NCI-H2029 treated with DMSO at 0.1 percent for 48 hours (cell line): ENCODE results near the gene KATNIP.
A peak's percentile ranks its signal among the peaks of the same experiment; 100 is the strongest.

ENCODE experiments used
- DNase-seq: peaks from one replicate; lab custom pipeline; 2025; lab: John Stamatoyannopoulos, UW

KATNIP gene

DNA sequence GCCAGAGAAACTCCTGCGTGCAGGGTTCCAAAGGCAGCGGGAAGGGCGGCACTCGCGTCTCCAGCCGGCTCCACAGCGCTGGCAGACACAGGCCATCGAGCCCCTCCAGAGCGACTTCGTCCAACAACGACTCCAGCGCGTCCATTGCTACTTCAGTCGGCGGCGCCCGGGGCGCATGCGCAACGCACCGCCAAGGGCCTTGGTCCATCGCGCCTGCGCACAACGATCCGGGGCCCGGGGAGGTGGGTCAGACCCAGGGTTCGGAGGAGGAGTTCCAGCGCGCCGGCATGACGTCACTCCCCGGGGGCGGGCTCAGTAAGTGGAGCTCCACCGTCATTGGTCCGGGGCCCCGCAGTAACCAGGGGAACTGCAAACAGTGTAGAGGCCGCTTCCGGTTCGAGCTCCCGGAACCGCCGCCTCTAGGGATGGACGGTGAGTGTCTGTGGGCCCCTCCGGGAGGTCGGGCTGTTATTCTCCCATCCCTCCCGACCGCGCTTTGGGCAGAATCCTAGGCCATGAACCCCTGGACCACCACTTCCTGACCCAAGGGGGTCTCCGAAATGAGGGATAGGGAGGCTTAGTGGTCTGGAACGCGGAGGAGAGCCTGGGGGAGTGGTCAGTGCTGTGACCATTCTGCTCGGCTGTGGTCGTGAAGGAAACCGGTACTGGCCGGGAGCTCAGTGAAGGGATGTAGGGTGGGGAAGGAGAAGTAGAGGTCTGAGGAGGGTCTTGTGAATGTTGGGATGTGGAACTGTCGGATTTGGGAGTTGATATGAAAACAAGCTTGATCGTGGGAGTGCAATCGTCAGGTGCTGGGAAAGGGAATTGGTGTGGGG lies at the start of gene KATNIP, which contains the start of gene GTF3C1:
TSS of gene KATNIP (plus strand) at position 399 of the 836 bp plus-strand sequence. CDS start at position 426, 27 bp downstream.
TSS of gene GTF3C1 (minus strand) at position 168 of the 836 bp plus-strand sequence. CDS start at position 145, 23 bp downstream.
- peak; percentile 90 for DNase-seq

DNA sequence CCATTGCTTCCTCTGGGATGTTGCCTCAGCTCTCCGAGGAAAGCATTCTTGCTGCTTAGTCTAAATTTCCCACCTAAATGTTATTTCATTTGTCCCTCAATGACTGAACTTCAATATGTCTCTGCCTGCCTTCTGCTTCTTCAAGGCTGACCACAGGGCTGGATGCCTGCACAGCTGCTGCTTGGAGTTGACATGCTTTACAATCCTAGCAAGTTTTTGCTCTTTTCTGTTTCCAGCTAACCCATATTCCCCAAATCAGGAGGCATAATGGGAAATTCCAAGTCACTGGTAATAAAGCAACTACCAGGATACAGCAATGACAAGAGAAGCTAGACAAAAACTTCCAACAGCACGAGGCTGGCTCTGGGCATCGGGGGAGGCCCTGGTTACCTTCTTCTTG lies 49.1 kb upstream of the KATNIP start:
- no peak for DNase-seq

DNA sequence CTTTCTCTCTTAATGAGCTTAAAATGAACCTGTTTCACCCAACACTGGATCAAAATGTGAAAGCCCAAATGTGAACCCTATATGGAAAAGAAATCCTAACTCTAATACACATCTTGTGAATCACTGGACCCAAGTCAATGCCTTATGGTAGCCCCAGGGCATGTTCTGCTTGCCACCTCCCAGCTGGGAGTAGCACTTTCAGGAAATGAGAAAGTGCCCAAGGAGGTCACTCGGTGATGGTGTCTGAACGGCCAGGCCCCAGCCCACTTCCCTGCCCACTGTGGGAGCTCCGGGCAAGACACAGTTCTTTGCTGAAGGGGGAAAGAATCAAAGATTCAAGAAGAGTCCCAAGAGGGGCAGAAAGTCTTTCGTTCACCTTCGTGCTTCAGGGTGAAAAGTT lies 46.3 kb upstream of the KATNIP start:
- no peak for DNase-seq

DNA sequence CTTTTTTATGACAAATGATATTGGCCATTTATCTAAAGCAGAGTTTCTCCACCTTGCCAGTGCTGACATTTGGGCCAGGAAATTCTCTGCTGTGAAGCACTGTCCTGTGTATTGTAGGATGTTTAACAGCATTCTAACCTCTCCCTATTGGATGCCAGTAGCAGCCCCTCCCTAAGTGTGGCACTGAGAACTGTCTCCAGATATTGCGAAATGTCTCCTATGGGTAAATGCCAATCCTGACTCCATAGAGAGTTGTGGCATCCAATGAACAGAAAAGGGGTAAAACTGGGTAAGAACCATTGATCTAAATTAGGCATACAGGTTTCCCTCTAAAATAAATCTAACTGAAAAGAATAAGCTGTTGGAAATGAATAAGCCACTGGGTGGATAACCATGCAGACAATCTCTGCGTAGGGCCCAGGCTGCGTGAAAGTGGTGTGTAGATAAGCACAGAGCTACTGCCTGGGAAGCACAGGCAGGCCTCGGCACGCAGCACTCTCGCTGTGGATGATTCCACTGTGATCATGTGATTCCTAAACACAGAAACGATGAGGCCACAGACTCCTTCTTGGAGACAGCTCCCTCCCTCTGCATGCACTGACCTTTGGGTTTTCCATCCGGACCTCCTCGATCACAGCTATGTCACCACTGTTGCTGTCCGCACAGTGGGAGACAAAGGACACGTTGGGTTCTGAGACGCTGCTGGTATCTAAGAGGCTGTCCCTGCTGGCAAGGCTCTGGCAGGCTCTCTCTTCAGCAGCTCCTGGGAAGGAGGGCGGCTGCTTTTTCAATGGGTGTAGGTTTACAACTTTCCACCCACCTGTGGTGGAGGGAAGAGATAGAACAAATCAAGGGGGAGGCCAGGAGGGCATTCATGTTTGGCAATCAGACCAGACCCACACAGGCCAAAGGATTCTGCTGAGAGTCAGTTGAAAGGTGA lies 44.4 kb upstream of the KATNIP start:
- no peak for DNase-seq

DNA sequence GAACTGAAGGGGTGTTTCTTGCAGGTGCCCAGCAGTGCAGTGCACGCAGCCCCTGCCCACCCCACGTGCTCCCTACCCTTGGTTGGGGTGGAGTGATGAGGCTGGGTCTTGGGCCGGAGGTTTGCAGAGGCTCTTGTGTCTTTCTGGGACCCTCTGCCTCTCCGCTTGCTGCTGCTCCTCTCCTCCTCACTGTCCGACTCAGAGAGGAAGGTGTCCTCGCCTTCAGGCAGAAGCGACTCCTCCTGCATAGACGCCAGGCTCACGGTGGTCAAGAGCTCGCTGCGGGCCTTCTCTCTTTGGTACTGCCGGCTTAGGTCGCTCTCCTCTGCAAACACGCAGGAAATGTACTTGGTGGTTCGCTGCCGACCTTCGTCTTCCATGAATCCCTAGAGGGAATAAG lies 43.2 kb upstream of the KATNIP start:
- no peak for DNase-seq

DNA sequence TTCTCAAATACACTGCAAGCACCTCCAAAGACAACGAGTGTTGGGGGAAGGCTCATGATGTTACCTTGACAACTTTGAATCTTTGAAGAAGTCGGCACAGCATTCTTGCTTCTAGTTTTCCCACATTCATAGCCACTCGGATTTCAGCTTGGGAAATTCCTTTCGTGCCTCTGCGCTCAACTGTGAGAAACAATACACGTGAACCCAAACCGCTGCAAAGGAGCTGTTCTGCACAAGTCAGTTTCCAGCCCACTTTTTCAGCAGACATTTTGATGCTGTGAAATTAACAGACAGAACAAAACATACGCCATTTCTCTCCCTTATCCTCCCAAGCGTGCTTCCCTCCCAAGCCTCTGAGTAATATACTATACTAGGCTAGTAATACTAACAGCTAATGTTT lies 41.5 kb upstream of the KATNIP start:
- no peak for DNase-seq

DNA sequence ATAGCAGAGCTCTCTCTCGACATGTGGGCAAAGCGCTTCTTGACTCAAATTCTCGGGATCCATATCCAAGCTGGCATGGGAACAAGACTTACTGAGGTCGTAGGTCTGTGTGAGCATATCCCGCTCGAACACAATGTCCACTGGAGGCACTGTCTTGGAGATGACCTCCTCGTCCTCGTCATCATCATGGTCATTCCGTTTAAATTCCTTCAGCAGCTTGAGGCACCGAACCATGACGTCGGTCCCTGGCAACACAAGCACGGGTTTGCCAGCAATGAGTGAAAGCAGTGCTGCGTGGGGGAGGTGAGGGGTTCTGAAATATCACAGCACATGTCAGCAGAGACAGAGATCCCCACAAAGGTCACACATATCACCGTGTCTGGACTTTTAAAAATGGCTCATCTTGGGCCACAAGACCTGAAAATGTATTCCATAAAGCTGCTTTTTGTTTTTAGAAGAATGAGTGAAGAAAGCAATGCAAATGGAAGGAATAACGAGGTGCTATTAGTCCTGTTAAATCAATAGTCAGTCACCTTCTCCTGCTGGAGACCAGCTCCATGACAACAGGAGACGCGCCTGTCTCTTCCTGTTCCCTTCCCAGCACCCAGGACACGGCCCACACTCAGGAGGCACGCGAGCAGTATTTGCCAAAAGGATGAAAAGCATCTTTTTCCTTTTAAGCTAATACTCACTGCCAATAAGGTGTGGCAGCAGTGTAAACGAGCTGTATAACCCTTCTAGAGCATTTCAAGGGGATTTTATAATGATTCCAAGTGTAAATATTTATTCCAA lies 38.1 kb upstream of the KATNIP start:
- DNase-seq = no peak

DNA sequence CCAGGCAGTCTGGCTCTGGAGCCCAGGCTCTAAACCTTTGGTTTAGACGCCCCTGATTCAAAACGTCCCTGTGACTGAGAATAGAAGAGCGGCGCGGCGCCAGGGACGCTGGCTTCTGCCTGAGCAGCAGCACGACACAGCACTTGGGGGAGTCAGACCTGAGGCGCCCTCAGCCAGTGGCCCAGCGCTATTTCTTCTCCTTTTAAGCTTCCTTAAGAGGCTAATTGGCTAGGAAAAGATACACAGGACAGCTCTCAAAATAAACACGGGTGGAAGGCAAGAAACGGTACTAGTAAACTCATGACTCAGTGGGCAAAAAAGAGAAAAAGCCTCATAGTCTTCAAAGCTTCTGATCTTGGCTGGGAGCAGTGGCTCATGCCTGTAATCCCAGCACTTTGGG lies 35.1 kb upstream of the KATNIP start:
- DNase-seq = no peak

DNA sequence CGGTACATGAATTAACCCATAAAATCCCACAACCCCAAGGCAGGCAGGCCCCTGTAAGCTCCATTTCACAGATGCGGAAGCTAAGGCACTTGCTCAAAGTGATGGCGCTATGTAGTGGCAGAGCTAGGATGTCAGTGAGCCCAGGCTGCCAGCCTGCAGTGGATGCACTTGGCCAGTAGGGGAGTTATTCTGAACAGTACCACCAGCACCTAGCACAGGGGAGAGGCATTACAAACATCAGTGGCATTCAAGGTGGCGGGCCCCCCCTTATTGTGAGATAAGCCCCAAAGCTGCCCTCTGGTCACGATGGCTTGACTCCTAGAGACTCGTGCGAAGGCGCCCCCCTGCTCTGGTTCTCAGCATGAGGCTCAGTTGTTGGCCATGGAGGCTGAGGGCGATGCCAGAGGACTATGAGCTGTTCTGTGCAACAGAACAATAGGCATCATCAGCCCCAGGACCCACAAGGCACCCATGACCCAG lies 34.0 kb upstream of the KATNIP start:
- no peak for DNase-seq

DNA sequence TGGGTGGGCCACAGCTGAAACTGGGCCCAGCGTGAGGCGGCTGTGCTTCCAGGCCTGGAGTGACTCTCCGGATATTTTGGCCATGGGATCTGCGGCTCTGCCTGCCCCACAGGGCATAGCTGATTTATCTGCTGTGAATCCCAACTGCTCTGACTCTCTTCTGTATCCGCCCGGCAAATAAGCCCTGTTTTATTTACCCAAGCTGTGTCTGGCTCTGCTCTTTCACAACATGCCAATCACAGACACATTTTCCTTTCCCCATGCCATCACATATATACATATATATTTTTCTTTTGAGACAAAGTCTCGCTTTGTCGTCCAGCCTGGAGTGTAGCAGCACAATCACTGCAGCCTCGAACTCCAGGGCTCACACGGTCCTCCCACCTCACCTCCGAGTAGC lies 33.6 kb upstream of the KATNIP start:
- DNase-seq = no peak

DNA sequence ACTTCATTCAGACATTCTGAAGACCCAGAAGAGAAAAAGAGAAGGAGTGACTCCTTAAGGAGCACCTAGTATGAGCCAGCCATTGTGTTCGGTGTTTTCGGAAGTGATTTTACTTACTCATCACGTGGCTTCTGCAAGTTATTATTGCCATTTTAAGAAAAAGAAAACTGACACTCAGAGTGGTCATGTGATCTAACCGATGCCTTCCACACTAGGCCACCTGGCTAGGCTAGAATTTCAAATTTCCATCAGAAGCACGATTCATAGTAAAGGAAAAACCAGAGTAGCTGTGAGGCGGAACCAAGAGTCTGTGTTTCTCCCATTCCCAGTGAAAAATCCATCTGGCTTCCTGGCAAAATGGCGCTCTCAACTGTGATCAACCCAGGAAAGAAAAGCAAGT lies 32.3 kb upstream of the KATNIP start:
- DNase-seq = no peak

DNA sequence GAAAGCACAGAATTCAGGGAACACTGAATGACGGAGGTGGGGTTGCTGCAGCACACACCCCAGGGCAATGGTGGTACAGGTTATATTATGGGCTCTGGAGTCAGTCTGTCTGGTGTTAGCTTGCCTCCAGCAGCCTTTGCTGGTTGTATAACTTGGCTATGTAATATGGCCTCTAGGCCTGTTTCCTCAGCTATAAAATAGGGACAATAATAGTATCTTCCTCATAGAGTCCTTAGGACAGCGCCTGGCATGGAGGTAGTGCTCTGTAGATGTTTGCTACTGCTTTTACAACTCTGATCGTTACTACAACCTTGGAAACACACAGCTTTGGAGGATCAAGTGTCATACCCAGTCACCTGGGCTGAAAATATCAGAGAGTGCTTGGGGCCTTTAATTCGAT lies 31.7 kb upstream of the KATNIP start:
- DNase-seq = no peak

DNA sequence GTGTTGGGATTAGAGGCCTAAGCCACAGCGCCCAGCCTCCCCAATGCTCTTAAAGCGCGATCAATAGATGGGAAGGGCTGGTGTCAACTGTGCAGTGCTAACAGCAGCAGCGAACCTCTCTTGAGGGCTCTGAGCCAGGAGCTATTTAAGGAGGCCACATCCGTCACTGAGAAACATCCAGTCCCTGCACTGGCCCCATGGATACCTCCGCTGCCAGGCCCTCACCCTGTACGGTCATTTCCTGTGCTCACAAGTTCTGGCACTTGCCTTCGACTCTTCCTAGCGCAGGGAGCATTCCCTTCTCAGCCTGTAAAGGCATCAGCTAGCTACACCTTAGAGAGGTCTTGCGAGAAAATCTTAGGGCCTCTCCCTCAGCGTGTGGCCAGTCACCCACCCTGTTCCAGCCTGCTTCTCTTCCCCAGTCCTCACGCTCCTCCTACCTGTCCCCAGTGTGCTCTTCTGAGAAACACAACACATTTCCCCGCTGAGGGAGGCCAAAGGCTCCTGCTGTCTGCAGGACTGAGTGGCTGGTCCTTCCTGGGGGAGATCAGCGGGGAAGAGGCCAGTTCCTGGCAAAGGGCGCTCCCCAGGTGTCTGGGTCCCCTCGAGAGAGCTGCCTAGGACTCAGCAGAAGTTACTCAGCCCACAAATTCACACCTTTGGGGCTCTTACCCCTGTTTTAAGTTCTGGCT lies 28.8 kb upstream of the KATNIP start:
- DNase-seq = no peak

DNA sequence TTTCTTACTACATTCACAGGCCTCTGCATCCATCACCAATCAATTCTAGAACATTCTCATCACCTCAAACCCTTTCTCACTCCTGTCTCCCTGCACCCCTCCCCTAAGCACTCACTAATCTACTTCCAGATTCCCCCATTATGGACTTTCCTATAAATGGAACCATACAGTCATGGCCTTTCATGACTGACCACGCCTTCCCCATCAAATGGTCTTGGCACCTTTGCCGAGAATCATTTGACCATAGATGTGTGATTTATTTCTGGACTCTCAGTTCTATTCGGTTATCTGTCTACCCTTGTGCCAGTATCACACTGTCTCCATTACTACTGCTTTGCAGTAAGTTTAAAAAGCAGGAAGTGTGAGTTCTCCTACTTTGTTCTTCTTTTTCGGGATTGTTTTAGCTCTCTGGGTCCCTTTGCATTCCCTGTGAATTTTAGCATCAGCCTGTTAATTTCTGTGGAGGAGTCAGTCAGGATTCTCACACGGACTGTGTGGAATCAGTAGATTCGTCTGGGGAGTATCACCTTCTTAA lies 27.7 kb upstream of the KATNIP start:
- no peak for DNase-seq

DNA sequence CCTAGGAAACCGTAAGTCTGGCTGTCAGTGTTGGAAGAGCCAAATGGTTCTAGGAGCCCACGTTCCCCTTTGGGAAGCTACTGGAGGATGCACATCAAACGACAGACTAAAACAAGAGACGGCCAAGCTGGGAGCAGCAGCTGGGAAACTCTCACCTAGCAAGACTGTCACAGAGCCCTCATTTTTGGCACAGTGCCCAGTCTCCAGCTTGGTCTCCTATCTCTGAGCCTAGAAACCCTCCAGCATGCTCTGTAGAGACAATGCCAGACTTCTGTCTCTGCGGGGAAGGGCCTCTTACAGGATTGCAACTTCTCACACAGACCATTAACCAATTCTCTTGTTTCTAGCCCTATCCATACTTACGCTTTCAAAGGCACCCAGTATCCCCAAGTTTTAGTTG lies 23.8 kb upstream of the KATNIP start:
- peak; percentile 12 for DNase-seq

DNA sequence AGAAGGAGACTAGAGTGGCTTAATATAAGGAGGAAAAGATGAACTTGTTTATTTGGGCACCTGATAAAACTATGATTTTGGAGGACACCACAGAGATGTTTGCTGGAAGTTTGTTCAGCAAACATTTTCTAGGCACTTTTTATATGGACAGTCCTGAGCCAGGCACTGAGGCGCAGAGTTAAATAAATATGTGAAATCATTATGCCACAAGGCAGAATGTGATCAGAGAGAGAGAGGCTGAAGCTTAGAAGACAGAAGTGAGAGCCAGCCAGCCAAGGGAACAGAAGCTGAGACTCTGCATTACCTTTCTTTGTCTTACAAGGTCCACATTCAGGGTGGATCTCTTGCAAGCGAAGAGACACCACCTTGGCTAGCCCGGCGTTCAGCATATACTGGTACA lies 21.6 kb upstream of the KATNIP start:
- no peak for DNase-seq

DNA sequence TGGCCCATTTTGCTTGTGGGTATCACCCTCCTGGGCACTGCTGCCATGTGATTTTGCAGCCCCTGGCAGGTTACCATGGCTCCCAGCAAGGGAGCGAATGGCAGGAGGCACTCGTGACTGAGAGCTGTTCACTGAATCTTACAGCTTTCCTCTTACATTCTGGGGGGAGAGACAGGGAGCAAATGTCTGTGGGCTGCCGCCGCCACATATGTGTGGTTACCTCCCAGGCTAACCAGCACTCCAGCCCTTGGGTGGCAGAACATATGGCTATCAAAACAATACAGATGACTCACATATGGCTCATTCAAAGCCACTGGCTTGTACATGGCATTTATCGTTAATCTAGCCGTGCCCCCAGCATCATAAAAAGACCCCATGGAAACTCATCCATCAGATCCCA lies 20.0 kb upstream of the KATNIP start:
- no peak for DNase-seq

DNA sequence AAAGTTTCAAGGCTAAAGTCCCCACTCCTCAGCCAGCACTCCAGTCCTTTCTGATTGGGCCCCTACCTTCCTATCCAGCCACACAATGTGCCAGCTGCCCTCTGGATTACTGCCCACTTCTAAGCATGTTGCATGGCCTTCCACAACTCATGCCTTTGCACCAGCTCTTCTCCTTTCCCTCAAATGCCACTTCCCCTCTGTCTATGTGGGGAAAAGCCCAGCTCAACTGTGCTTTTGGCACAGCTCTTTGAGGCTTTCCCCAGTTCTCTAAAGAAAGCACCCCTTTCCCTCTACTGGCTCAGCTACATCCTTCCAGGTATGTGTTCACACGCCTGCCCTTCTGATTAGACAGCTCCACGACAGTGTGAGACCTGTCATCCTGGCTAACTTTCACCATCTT lies 18.8 kb upstream of the KATNIP start:
- DNase-seq = no peak

DNA sequence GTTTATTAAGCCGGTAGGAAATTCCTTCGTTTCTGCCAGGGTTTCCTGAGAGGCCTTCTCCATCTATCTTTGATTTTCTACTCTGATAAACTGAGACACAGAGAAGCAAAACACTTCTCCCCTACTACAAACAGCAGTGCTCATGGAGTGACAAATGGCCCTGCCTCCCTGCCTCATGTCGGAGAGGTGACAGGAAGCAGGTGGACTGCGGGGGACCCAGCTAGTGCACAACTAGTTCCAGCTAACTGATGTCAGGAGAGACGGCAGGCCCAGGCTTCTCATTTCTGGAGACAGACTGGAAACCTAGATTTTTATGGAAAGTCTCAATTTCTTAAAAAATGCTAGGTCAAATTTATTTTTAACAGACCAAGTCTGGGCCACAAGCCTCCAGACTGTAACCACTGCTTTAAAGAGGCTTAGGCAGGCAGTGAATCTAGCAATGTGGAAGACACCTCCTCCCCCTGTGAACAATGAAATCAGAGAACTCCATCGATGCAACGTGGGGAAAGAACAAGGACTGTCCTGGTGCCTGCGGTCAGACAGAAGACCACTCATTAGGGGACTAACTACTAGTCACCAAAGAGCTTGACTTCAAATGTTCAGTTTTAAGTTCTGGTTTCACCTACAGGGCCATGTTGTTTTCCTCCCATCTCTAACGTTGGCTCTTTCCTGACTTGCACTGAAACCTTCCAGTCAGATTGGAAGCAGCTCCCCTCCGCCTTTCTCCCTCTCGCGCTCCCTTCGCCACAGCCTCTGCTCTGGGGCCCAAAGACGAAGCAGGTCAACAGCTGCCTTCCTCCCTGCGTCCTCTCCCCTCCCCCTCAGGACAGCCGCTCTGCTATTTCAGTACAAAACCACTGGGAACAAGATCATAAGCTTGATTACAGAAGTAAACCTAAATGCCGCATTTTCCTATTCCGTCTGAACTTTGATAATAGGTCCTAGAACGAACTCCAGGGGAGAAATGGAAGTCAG lies 17.8 kb upstream of the KATNIP start:
- DNase-seq = no peak

DNA sequence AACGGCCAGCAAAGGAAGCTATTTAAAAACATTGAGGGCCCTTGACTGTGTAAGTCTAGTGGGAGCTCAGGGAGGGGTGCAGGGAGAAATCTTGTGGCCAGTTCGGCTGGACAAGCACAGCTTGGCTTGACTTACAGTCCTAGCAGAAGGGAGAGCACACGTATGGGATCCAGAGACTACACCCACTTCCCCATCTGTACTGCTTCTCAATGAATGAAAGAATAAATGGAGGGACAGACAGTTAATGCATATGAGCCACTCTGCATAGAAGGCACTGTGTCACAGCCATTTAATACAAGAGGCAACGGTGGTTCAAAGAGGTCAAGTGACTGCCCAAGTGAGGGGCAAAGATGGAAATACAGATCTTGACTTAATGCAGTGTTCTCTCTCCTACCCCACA lies 15.7 kb upstream of the KATNIP start:
- DNase-seq = no peak
